CD4-positive, alpha-beta T cell treated with Interleukin-17A for 4 hours (primary cell): ENCODE data around the gene SPTAN1.
"Not testable (repeated sequence)": the region's sequence is repeated elsewhere in the genome, so short reads cannot be mapped to it uniquely, and the experiment has no call there.

ENCODE experiments used
- DNase-seq: peaks from one replicate; pipeline ENCODE4 v3.0.0-alpha.2; 2020; ENCODE audit warnings: mixed read lengths

SPTAN1 gene

GRCh38 chr9:128553728-128554127 lies 1.3 kb downstream of the SPTAN1 start:
- no peak for DNase-seq

GRCh38 chr9:128554155-128554862 lies 1.9 kb downstream of the SPTAN1 start:
- DNase-seq = peak; percentile 25

DNA sequence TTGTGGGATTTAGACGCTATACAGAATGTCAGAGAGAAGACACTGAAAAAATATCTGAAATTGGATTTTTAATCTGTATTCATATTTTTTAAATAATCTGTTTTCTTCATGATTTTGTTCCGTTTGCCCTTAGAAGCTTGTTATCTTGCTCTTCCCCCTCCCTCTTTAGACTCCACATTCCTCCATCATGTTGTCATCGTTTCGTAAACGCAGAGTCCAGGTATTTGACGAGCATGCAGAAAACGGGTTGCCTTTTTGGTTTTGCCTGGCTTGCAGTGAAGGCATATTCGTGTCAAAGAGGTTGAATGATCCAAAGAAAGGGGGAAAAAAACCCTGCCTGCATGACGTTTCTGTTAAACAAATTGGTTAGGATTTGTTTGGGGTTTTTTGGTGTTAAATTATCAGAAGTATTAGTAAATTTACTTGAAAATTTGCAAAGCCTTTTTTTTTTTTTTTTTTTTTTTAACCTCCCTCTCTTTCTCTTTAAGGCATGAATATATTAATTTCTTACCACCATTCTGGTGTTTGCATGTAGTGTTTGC lies 2.9 kb downstream of the SPTAN1 start:
- DNase-seq = no peak

DNA sequence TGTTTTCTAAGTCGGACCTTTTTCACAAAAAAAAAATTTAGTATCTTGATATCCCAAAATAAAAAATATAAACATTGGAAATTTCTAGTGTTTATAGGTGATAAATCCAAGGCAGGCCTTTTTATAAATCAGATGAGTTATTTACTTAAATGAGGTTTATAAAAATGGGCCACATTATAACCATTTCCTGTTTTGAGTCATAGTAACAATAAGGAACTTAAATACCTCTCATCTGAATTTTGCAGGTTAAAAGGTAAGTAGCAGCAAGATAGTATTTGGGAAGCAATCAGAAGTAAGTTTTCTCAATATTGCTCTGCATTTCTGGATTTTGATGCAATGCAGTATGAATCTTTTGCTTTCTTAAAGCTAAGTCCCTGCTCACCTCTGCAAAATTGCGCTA lies 3.9 kb downstream of the SPTAN1 start:
- no peak for DNase-seq

DNA sequence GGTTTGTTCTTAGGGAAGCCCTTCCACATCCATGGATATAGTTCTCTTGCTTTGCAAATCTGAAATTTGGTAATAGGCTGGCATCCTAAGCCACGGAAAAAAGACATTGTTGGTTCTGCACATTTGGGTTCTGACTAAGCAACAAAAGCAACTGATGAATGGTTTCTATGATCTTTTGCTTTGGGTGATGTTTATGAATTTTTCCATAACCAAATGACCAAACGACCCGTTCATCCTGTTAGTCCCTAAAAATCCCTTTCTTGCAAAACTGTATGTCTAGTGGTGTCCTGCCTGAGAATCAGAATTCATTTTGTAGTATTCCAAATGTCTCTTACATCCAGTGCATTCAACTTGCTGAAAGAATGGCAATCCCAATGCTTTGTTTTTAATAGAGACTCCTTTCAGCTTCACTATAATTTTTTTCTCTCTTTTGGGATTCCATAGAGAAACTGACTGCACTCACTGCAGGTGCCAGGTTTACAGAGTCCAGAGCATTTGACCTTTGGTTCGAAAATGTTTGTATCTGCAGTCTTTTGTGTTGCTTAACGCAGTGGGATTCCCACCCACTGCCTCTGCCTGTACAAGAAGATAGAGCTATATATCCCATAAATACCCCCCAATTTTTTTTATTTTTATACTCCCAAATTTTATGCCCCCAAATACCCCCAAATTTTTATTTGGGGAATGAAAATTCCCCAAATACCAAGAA lies 4.7 kb downstream of the SPTAN1 start:
- DNase-seq = no peak

DNA sequence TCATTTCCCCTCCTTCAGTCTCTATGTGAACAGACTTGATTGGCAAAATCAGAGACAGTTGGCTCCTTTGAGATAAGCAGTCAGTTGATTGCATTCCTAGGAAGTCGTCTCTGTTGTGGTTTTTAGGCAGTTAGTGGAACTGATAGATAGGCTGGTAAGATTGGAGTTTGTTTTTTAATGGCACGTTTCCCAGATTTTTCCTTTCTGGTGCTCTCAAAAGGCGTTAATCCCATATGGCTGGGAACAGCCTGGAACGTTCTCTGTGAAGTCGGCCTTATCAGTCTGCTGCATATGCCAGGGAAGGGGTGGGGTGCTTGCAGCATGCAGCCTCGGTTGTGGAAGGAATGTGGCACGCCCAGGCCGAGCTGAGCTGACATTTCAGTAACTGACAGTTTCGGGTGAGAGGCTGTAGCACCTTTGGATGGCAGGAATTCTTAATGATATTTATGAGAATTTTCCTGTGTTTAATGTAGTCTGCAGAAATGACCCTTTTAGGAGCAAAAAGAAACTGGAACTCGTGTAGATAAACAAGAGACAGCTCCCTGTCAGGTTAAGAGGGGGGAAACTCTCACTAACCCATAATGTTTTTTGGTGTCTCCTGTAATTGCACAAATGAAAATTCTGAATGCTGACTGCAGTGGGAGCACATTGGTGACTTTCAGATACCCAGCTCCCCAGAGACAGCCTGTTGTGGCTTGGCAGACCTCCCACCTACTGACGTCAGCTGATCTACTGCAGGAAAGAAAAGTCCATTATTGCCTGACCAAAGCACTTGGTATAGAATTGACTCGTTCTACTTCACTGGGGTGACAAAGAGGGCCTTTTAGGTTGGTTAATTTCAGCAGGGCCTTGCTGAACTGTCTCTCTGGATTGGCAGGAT lies 6.3 kb downstream of the SPTAN1 start:
- DNase-seq = peak; percentile 59

DNA sequence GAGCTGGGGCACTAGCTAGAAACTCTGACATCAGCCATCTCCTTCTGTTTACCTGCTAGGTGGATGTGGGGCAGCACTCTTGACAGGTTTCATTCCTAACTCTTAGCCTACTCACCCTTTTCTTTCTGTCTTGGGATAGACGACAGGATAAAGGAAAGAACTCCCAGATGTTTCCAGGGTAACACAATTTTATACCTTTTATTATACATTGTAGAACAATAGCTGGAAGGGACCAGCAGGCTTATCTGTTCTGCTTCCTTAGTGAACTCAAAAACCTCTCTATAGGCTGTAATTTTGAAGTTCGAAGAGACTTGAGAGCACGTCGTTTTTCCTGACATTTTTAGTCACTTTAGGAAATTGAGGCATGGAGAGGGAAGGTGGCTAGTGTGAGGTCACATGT lies 13.2 kb downstream of the SPTAN1 start:
- DNase-seq = no peak

DNA sequence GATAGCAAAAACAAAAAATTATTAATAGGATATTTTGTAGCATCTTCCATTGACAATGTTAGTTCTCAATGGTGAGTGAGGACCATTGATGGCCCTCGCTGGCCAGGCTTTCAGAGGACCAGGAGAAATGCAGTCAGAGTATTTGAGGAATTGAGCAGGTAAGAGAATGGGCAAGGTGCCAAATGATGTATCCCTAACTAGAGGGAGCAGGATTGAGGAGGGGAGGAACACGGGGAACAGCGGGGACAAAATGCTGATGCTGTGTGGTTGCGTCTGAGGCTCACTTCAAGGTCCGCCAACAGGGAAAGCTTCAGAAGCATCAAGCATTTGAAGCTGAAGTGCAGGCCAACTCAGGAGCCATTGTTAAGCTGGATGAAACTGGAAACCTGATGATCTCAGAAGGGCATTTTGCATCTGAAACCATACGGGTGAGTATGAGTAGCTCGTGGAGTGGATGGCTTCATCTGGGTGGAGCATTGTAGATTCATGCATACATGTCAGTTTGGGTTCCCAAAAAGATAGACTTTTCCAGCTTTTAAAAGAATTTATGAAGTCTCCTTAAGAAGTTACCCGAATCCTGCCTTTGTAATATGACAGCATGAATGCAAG lies 16.2 kb downstream of the SPTAN1 start:
- DNase-seq = no peak

DNA sequence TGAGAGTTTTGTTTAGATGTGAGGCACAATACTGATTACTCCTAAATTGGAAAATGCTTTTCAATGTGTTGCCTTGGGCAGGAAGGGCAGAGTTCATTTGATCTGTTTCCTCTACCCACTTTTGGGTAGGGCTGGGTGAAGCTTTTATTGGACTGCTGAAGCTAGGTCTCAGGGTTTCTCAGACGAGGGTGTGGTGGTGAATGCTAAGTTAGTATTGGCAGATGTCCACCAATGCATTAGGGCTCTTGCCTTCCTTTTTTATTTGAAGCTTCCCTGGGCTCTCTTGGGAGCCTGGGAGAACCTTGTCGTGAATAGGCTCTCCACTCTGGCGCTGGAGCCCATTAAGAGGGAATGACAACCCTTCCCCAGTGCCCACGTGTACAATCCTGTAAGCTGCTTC lies 23.1 kb downstream of the SPTAN1 start:
- DNase-seq = no peak

- no peak for DNase-seq
Measured at GRCh38 chr9:128575916-128576315, 23.5 kb downstream of the SPTAN1 start.

DNA sequence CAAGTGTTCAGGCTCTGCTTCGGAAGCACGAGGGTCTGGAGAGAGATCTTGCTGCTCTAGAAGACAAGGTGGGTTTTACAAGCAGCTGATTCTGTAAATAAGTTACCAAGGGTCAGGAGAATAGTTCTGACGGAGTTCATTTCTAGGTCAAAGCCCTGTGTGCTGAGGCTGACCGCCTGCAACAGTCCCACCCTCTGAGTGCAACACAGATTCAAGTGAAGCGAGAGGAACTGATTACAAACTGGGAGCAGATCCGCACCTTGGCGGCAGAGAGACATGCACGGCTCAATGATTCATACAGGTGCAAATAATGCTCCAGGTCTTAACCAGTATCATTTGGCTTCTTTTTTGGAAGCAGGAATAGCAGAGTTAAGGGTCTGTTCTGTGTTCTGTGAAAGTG lies 24.8 kb downstream of the SPTAN1 start:
- DNase-seq = no peak

DNA sequence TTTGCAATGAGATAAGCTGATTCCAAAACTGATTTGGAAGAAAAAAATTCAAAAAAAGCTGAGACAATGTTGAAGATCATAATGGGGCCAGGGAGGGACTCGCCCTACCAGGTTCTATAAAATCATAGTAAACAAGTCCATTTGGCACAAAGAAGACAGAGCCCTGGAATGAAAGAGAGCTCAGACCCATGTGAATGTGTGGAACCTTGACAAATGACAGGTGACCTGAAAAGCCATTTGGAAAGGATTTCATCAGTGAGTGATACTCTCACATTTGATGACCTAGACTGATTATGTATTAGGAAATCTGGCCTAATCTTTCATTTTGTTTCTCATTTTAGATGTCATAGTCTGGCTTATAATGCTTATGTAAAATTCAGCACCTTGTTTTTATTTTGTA lies 26.8 kb downstream of the SPTAN1 start:
- no peak for DNase-seq

GRCh38 chr9:128580731-128581130 lies 28.3 kb downstream of the SPTAN1 start:
- DNase-seq = no peak

DNA sequence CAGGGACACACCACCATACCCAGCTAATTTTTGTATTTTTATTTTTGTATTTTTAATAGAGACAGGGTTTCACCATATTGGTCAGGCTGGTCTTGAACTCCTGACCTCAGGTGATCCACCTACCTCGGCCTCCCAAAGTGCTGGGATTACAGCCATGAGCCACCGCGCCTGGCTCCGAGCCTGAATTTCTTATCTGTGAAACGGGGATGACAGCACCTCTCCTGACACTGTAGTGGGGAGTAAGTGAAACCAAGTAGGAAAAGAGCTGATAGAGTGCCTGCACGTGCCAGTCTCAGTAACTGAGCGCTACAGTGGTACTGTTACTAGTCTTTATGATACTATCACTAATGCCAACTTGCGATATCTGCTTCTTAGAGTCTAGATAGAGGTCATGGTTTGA lies 32.8 kb downstream of the SPTAN1 start:
- not testable (repeated sequence) for DNase-seq

GRCh38 chr9:128586934-128587333 lies 34.5 kb downstream of the SPTAN1 start:
- not testable (repeated sequence) for DNase-seq

DNA sequence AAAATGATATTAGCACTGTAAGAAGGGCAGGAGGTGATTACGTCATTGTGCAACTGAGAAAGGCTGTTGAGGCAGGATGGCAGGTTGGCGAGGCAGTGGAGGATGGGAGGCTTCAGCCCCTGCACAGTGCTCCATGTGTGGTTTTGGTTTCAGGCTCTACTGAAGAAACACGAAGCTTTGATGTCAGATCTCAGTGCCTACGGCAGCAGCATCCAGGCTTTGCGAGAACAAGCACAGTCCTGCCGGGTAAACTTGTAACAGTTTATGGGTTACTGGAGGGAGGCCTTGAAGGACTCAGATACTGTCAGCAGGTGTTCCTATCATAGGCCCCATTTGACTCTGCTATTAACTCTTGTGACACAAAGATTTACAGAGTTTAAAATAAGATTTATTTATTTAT lies 35.1 kb downstream of the SPTAN1 start:
- peak; percentile 55 for DNase-seq

- no peak for DNase-seq
Measured at GRCh38 chr9:128588581-128589233, 36.3 kb downstream of the SPTAN1 start.

- DNase-seq = no peak
Measured at GRCh38 chr9:128593039-128593438, 40.7 kb downstream of the SPTAN1 start.

DNA sequence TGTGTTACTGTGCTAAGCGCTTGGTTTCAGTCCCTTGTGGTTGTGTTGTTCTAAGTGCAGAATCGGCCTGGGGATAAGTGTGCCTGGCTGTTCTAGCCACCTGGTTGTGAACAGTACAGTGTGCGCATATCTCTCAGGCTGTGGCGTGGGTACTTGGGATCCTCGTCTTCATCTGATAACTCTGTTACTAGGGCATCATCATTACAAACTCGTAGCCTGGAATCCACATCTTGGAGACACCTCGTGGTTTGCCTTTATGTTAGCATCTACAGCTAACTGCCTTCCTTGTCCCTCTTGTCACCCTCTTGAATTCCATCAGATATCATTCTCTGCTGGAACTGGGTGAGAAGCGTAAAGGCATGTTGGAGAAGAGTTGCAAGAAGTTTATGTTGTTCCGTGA lies 41.5 kb downstream of the SPTAN1 start:
- DNase-seq = no peak

- no peak for DNase-seq
Measured at GRCh38 chr9:128595471-128595870, 43.1 kb downstream of the SPTAN1 start.

- no peak for DNase-seq
Measured at GRCh38 chr9:128600099-128600498, 47.7 kb downstream of the SPTAN1 start.

DNA sequence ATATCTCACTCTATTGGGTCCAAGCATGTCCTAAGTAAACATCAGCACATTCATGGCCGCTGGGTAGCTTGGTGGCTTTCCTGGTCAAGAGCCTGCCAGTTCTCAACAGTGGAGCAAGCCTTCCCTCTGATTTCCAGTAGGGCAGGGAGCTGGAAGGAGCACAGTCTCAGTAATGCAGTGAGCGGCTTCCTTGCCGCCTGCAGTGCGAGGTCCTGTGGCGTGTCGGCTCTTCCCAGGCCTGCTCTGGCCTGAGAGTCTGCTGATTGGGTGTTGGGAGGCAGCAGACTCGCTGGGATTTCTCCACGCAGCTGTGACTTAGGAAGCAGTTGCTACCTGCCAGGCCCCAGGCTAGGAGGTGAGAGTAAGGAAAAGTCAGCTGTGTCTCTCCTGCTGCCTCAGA lies 51.3 kb downstream of the SPTAN1 start:
- no peak for DNase-seq
